ENCODE measurements around the gene SMURF1. TPM values are rescaled to one million over a fixed set of nuclear protein-coding genes. Genes with fewer than 3 reads are reported as not detected.

The SMURF1 gene
- total and polyA plus RNA-seq, 2 experiments from 2014 or later: 6.8 to 19.1 TPM

DNA sequence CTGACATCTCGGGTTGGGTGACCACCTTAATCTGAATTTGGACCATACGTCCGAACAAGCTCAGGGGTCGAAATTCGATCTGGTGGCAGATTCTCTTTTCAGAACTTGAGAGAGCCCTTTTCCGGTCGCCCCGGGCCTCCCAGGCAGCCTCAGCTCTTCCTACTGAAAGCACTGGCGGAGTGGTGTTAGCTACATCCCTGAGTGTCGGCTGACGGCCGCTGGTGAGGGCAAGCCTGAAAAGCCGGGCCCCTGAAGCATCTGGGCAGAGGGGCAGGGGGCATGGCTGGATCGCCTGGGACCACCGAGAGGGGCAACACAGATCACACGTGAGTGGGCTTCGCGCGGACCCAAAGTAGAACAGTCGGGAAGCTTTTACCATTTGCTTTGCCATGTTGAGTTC is 116.1 kb downstream of the SMURF1 start:
- TF ChIP-seq EZH2 (IDR thresholded peaks at IDR 0.05; ENCODE audit: insufficient read depth, poor library complexity, severe bottlenecking) (no peak), EZH2phosphoT487 (IDR thresholded peaks at IDR 0.05; ENCODE audit: insufficient read depth, low read depth) (no peak)
- Histone ChIP-seq H3K79me2 (ENCODE audit: insufficient read depth) (peaks cover 30% of the 10 kb centered on the region), H3K36me3 (ENCODE audit: low read depth) (peaks cover 42% of the 10 kb centered on the region), H3K27me3 (replicated peaks; ENCODE audit: insufficient read depth) (no peaks in the 10 kb centered on the region), H3K9me3 (ENCODE audit: low read depth) (no peaks in the 10 kb centered on the region), H3K4me1 (ENCODE audit: insufficient read depth) (no peaks in the 10 kb centered on the region), H3K4me3 (no peak overlapping the region), H3K9ac (no peak overlapping the region), H3F3A (ENCODE audit: insufficient read depth) (peaks cover 46% of the 10 kb centered on the region), H2AFZ (no peak overlapping the region), H3K9me2 (ENCODE audit: insufficient read depth) (no peaks in the 10 kb centered on the region), H3K4me2 (ENCODE audit: unreplicated experiment) (no peak overlapping the region), H3K27ac (no peak overlapping the region), H4K20me1 (ENCODE audit: insufficient read depth) (no peaks in the 10 kb centered on the region)
- in situ Hi-C loops (cut with MboI): no loop called here
- no peak for DNase-seq
- WGBS, 2 experiments (ENCODE audit: low coverage in 1 of 2, low lambda C conversion rate in 2 of 2, missing lambda C conversion rate in 2 of 2): 94 to 96% methylated on average over 20 of the region's 20 CpGs

DNA sequence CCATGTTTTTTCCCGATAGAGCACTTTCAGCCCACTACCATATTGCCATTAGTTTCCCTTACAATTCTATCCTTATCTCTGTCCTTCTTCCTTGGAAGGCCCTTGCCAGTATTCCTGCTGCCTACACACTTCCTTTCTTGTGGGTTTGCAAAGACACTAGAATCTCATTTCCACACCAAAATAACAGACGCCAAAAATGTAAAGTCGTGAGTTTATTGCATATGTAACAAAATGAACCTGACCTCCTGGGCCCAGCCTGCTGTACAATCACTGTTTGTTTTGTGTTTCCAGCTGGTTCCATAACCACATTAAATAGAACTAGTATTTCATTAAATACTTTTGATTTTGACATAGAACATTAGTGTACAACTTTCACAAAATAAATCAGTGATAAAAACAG is 116.7 kb downstream of the SMURF1 start:
- Histone ChIP-seq H2AFZ (no peak overlapping the region), H3K9ac (no peak overlapping the region), H3K27ac (no peak overlapping the region), H3K27me3 (replicated peaks; ENCODE audit: insufficient read depth) (no peaks in the 10 kb centered on the region), H3K4me3 (no peak overlapping the region), H3K36me3 (ENCODE audit: low read depth) (peaks cover 39% of the 10 kb centered on the region), H3K4me1 (ENCODE audit: insufficient read depth) (no peaks in the 10 kb centered on the region), H3K9me2 (ENCODE audit: insufficient read depth) (no peaks in the 10 kb centered on the region), H3F3A (ENCODE audit: insufficient read depth) (peaks cover 45% of the 10 kb centered on the region), H3K9me3 (ENCODE audit: low read depth) (no peaks in the 10 kb centered on the region), H4K20me1 (ENCODE audit: insufficient read depth) (no peaks in the 10 kb centered on the region), H3K79me2 (ENCODE audit: insufficient read depth) (peaks cover 32% of the 10 kb centered on the region), H3K4me2 (ENCODE audit: unreplicated experiment) (no peak overlapping the region)
- in situ Hi-C loops (cut with MboI): no loop called here
- TF ChIP-seq EZH2 (IDR thresholded peaks at IDR 0.05; ENCODE audit: insufficient read depth, poor library complexity, severe bottlenecking): no peak
- no peak for TF ChIP-seq EZH2phosphoT487 (IDR thresholded peaks at IDR 0.05; ENCODE audit: insufficient read depth, low read depth)
- WGBS, 2 experiments (ENCODE audit: low coverage in 1 of 2, low lambda C conversion rate in 2 of 2, missing lambda C conversion rate in 2 of 2): 52 to 54% methylated on average over 3 of the region's 3 CpGs
- no peak for DNase-seq

DNA sequence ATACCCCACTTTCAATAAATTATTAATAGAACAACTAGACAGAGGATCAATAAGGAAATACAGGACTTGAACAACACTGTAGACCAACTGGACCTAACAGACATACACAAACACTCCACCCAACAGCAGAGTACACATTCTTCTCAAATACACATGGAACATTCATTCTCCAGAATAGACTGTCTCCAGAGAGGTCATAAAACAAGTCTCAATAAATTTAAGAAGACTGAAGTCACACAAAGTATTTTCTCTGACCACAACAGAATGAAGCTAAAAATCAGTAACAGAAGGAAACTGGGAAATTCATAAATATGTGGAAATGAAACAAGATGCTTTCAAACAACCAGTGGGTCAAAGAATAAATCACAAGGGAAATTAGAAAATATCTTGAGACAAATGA is 119.8 kb downstream of the SMURF1 start:
- DNase-seq: no peak
- Histone ChIP-seq H3F3A (ENCODE audit: insufficient read depth) (peaks cover 29% of the 10 kb centered on the region), H3K27me3 (replicated peaks; ENCODE audit: insufficient read depth) (no peaks in the 10 kb centered on the region), H3K79me2 (ENCODE audit: insufficient read depth) (peaks cover 49% of the 10 kb centered on the region), H2AFZ (no peak overlapping the region), H3K4me2 (ENCODE audit: unreplicated experiment) (no peak overlapping the region), H3K9ac (no peak overlapping the region), H3K4me1 (ENCODE audit: insufficient read depth) (no peaks in the 10 kb centered on the region), H3K4me3 (no peak overlapping the region), H3K36me3 (ENCODE audit: low read depth) (peaks cover 26% of the 10 kb centered on the region), H3K9me3 (ENCODE audit: low read depth) (no peaks in the 10 kb centered on the region), H3K27ac (no peak overlapping the region), H3K9me2 (ENCODE audit: insufficient read depth) (no peaks in the 10 kb centered on the region), H4K20me1 (ENCODE audit: insufficient read depth) (no peaks in the 10 kb centered on the region)
- in situ Hi-C loops (cut with MboI): no loop called here
- TF ChIP-seq EZH2phosphoT487 (IDR thresholded peaks at IDR 0.05; ENCODE audit: insufficient read depth, low read depth) (no peak), EZH2 (IDR thresholded peaks at IDR 0.05; ENCODE audit: insufficient read depth, poor library complexity, severe bottlenecking) (no peak)

DNA sequence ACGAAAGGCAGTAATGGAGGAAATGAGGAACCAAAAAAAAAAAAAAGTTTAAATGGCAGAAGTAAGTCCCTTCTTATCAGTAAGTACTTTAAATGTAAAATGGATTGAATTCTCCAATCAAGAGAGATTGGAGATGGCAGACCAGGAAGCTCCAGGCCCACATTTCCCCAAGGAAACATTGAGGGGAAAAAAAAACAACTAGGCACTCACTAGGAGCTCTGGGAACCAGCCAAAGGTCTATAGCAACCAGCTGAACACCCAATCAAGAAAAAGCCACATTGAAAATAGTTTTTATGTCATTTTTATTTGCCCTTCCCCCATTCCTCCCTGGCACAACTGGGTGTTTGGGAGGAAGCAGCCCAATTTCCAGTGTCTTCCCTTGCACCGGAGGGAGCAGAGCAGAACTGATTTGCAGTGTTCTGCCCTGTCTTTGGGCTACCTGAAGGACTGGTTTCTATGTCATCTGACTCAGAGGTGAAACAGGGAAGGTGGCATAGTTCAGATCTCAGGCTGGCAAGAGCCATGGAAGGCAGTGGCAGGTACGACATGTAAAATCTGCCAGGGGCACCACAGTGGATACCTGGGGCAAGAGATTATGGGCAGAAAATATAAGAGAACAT is 121.9 kb downstream of the SMURF1 start:
- in situ Hi-C loops (cut with MboI): no loop called here
- H3F3A ChIP-seq (ENCODE audit: insufficient read depth): peaks cover 27% of the 10 kb centered on the region
- H4K20me1 ChIP-seq (ENCODE audit: insufficient read depth): no peaks in the 10 kb centered on the region
- TF ChIP-seq EZH2phosphoT487 (IDR thresholded peaks at IDR 0.05; ENCODE audit: insufficient read depth, low read depth): no peak
- no peak for TF ChIP-seq EZH2 (IDR thresholded peaks at IDR 0.05; ENCODE audit: insufficient read depth, poor library complexity, severe bottlenecking)
- H3K4me3 ChIP-seq: no peak overlapping the region
- no peaks in the 10 kb centered on the region for H3K4me1 ChIP-seq (ENCODE audit: insufficient read depth)
- no peaks in the 10 kb centered on the region for H3K27me3 ChIP-seq (replicated peaks; ENCODE audit: insufficient read depth)
- WGBS, 2 experiments (ENCODE audit: low coverage in 1 of 2, low lambda C conversion rate in 2 of 2, missing lambda C conversion rate in 2 of 2): 71% methylated on average over 3 of the region's 3 CpGs
- peaks cover 15% of the 10 kb centered on the region for H3K36me3 ChIP-seq (ENCODE audit: low read depth)
- DNase-seq: no peak
- H3K4me2 ChIP-seq (ENCODE audit: unreplicated experiment): no peak overlapping the region
- H3K9me2 ChIP-seq (ENCODE audit: insufficient read depth): no peaks in the 10 kb centered on the region
- no peak overlapping the region for H2AFZ ChIP-seq
- no peaks in the 10 kb centered on the region for H3K9me3 ChIP-seq (ENCODE audit: low read depth)
- no peak overlapping the region for H3K9ac ChIP-seq
- no peak overlapping the region for H3K27ac ChIP-seq
- peaks cover 62% of the 10 kb centered on the region for H3K79me2 ChIP-seq (ENCODE audit: insufficient read depth)

DNA sequence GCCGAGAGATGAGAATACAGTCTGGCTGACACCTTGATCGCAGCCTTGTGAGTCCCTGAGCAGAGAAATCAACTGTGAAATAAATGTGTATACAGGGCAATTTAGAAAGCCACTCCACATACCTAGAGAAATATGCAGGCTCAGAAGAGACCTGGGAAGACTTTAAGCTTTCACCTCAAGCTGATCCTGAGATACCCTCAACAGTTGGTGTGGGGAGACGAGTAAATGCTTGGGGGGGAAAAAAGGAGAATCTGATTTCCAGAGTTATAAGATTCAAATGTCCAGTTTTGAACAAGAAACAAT is 123.5 kb downstream of the SMURF1 start:
- Histone ChIP-seq H3K9me2 (ENCODE audit: insufficient read depth) (no peaks in the 10 kb centered on the region), H4K20me1 (ENCODE audit: insufficient read depth) (no peaks in the 10 kb centered on the region), H3K79me2 (ENCODE audit: insufficient read depth) (peaks cover 57% of the 10 kb centered on the region), H2AFZ (no peak overlapping the region), H3K27ac (no peak overlapping the region), H3K36me3 (ENCODE audit: low read depth) (peaks cover 19% of the 10 kb centered on the region), H3K4me1 (ENCODE audit: insufficient read depth) (no peaks in the 10 kb centered on the region), H3K4me3 (no peak overlapping the region), H3K27me3 (replicated peaks; ENCODE audit: insufficient read depth) (no peaks in the 10 kb centered on the region), H3F3A (ENCODE audit: insufficient read depth) (peaks cover 27% of the 10 kb centered on the region), H3K9ac (no peak overlapping the region), H3K9me3 (ENCODE audit: low read depth) (no peaks in the 10 kb centered on the region), H3K4me2 (ENCODE audit: unreplicated experiment) (no peak overlapping the region)
- WGBS, 2 experiments (ENCODE audit: low coverage in 1 of 2, low lambda C conversion rate in 2 of 2, missing lambda C conversion rate in 2 of 2): 80 to 91% methylated on average over 3 of the region's 3 CpGs
- TF ChIP-seq EZH2 (IDR thresholded peaks at IDR 0.05; ENCODE audit: insufficient read depth, poor library complexity, severe bottlenecking) (no peak), EZH2phosphoT487 (IDR thresholded peaks at IDR 0.05; ENCODE audit: insufficient read depth, low read depth) (no peak)
- in situ Hi-C loops (cut with MboI): no loop called here
- DNase-seq: no peak

Measured in GM23248 (cell line).